ENCODE measurements around the gene NTRK1.

Gene NTRK1

DNA sequence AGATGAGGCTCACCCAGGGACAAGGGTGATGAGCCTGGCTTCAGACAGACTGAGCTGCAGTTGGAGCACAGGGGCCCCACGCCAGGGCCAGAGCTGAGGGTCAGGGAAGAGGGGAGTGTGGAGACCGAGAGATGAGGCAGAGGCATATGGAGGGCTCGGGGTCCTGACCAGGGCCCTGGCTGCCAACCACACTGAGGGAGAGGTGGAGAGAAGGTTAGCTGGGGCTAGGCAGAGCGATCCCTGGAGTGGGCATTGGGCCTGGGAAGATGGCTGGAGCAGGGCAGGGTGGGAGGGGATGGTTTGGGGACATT, 40.9 kb downstream of the NTRK1 start:
- DNase-seq (ENCODE audit: low read depth in 1 of 2, low spot score in 1 of 2) = no peak
- TF ChIP-seq JUND (IDR thresholded peaks at IDR 0.05; ENCODE audit: low read depth) = no peak
- in situ Hi-C loops (cut with HindIII; ENCODE audit: low pct_unique_long_range_greater_than_20kb, low sequenced_read_pairs) = no loop called here

DNA sequence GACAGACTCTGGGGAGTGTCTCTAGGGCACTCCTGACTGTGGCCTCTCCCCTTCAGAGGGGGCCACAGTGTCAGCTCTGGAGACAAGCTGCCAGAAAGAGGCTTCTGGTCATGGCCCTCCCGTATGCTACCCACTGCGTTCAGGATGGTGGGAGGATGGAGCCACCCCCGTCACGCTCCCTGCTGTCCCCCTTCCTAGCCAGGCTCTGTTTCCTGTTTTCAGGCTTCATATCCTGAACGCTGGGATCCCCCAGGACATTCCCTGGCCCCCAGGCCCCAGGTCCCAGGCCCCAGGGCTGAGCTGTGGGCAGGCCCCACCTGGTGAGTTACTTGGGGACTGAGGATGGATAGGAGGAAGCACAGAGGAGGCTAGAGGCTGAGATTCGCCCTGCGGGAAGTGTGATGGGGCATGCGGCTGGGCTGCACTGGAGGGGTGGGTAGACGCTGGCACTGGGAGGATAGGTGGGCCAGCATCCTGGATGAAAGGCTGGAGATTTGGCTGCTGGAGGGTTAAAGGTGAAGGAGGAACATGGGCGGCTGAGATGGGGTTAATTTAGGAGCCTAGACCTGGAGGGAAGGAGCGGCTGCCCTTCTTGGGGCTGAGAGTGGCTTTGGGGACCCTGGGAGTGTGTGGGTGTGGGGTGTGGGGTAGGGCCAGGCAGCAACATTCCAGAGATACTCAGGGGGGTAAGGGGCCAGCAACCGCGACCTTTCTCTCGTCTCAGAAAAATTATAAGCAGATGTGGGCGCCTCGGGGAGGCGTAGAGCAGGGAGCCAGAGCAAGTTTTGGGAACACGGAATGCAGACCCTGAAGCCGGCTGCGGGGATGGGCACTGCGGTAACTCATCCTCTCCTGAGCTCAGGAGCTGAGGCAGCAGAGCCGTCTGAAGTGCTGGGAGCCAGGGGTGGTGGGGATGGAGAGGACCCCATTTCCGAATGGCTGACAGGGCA, 41.6 kb downstream of the NTRK1 start:
- TF ChIP-seq JUND (IDR thresholded peaks at IDR 0.05; ENCODE audit: low read depth) = no peak
- no peak for DNase-seq (ENCODE audit: low read depth in 1 of 2, low spot score in 1 of 2)
- in situ Hi-C loops (cut with HindIII; ENCODE audit: low pct_unique_long_range_greater_than_20kb, low sequenced_read_pairs) = no loop called here

DNA sequence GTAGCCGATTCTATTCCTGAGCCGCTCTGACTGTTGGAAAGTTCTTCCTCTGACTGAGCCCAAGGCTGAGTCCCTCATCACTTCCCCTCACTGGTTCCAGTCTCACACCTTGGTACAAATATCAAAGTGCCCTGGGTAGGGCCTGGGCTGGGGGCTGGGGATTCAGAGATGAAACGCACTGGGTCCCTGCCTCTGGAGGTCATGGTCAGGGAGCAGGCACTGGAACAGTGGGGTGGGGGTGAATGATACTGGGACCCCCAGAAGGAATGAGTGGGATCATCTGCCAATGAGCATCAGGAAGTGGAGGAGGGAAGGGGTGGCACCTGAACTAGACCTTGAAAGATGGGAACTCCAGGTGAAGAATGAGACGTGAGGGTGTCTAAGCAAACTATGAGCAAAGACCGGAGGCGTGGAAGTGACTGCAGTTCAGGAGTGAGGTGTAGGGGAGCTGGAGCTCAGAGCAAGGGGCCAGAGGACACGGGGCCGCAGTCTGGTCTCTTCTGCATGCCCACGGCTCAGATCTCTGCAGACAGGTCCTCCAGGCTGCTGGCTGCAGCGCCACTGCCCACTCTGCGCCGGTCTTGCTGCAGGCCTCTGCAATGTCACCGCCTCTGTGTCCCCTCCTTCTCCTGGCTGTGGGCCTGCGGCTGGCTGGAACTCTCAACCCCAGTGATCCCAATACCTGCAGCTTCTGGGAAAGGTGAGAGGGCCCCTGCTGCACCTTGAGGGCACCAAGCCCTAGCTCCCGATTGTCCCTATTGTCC, 42.8 kb downstream of the NTRK1 start:
- no peak for TF ChIP-seq JUND (IDR thresholded peaks at IDR 0.05; ENCODE audit: low read depth)
- in situ Hi-C loops (cut with HindIII; ENCODE audit: low pct_unique_long_range_greater_than_20kb, low sequenced_read_pairs) = no loop called here
- DNase-seq (ENCODE audit: low read depth in 1 of 2, low spot score in 1 of 2) = no peak

DNA sequence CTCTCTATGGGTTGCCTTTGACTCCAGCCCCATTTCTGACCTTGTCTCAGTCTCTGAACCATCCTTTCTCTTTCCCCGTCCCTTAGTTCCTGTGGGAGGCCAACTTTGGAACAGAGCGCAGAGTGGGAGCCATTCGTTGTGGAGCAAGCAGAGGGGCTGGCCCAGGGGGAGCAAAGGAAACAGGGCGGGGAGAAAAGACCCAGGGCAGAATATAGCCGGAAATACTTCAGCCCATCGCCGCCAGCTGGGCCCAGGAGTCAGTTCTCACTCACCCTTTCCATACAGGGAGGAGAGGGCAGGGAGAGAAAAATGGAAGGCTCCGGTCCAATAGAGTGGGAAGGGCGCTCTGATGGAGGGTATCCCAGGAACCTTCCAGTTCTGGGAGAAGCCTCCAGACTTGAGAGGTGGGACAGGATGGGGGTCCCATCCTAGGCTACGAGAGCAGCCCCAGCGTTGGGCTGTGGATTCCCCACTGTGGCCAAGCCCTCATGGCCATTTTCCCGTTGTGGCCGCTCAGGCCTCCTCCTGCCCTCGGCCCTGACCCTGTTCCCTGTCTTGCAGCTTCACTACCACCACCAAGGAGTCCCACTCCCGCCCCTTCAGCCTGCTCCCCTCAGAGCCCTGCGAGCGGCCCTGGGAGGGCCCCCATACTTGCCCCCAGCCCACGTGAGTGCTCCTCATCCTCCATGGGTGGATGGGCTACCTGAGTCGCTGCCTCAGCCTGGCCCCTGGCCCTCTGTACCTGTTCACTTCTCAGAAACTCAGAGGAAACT, 43.7 kb downstream of the NTRK1 start:
- TF ChIP-seq JUND (IDR thresholded peaks at IDR 0.05; ENCODE audit: low read depth) = no peak
- no peak for DNase-seq (ENCODE audit: low read depth in 1 of 2, low spot score in 1 of 2)
- in situ Hi-C loops (cut with HindIII; ENCODE audit: low pct_unique_long_range_greater_than_20kb, low sequenced_read_pairs) = no loop called here

DNA sequence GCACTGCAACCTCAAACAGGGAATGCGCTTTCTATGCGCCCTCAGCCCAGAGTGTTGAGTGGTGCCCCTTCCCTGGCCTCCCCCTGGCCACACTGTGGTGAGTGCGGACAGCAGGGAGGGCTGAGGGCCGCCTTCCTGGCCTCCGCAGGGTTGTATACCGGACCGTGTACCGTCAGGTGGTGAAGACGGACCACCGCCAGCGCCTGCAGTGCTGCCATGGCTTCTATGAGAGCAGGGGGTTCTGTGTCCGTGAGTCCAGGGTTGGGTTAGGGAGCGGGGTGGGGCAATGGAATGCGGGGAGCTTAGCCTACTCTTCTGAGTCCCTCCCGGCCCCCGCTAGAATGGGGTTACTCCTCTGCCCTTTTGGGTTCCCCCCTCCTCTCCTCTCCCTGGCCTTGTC, 44.5 kb downstream of the NTRK1 start:
- TF ChIP-seq JUND (IDR thresholded peaks at IDR 0.05; ENCODE audit: low read depth) = no peak
- no peak for DNase-seq (ENCODE audit: low read depth in 1 of 2, low spot score in 1 of 2)
- in situ Hi-C loops (cut with HindIII; ENCODE audit: low pct_unique_long_range_greater_than_20kb, low sequenced_read_pairs) = no loop called here

DNA sequence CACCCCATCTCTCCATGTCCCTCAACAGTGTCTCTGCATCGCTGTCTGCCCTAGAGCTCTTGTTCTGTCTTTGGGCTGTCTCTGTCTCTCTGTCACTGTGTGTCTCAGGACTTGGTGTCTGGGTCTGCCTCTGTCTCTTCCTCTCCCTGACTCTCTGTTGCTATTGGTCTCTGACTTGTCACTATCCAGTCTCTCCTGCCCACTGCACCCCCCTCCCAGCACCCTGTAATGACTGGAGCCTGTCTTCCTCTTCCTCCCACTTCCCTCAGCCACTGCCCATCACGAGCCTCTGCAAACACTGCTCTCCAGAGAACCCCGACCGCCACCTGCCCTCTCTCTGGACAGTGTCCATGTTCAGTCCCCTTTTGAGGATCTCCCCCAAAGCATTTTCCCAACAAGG, 45.0 kb downstream of the NTRK1 start:
- in situ Hi-C loops (cut with HindIII; ENCODE audit: low pct_unique_long_range_greater_than_20kb, low sequenced_read_pairs) = no loop called here

DNA sequence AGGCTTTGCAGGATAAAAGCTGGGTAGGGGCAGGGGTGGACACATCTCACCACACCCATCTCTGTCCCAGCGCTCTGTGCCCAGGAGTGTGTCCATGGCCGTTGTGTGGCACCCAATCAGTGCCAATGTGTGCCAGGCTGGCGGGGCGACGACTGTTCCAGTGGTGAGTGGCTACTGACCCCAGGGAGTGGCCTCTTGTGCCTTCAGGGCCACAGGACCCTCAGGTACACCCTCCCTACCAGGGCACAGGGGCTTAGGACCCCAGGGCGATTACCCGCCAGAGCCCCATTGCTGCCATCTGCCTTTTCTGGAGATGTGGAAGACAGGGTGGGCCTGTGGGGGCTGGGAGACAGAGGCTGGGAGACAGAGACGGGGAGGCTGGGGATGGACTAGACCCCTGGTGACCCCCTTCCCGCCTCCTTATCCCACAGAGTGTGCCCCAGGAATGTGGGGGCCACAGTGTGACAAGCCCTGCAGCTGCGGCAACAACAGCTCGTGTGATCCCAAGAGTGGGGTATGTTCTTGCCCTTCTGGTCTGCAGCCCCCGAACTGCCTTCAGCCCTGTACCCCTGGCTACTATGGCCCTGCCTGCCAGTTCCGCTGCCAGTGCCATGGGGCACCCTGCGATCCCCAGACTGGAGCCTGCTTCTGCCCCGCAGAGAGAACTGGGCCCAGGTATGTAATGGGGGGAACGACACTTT, 45.7 kb downstream of the NTRK1 start:
- no peak for DNase-seq (ENCODE audit: low read depth in 1 of 2, low spot score in 1 of 2)
- TF ChIP-seq JUND (IDR thresholded peaks at IDR 0.05; ENCODE audit: low read depth) = no peak
- in situ Hi-C loops (cut with HindIII; ENCODE audit: low pct_unique_long_range_greater_than_20kb, low sequenced_read_pairs) = no loop called here

More for the DNA sequence above, 45.0 kb downstream of the NTRK1 start:
- no peak for DNase-seq (ENCODE audit: low read depth in 1 of 2, low spot score in 1 of 2)
- TF ChIP-seq JUND (IDR thresholded peaks at IDR 0.05; ENCODE audit: low read depth) = no peak

DNA sequence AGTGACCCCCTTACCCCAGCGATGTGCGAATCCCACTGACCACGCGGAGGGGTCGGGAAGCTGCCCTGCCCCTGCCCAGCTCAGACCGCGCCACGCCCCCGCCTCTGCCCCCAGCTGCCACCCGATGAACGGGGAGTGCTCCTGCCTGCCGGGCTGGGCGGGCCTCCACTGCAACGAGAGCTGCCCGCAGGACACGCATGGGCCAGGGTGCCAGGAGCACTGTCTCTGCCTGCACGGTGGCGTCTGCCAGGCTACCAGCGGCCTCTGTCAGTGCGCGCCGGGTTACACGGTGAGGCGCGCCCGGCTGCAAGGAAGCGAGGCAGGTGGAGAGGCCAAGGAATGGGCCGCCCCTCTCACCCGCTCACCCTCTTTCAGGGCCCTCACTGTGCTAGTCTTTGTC, 47.9 kb downstream of the NTRK1 start:
- in situ Hi-C loops (cut with HindIII; ENCODE audit: low pct_unique_long_range_greater_than_20kb, low sequenced_read_pairs) = no loop called here
- DNase-seq (ENCODE audit: low read depth in 1 of 2, low spot score in 1 of 2) = no peak
- no peak for TF ChIP-seq JUND (IDR thresholded peaks at IDR 0.05; ENCODE audit: low read depth)

DNA sequence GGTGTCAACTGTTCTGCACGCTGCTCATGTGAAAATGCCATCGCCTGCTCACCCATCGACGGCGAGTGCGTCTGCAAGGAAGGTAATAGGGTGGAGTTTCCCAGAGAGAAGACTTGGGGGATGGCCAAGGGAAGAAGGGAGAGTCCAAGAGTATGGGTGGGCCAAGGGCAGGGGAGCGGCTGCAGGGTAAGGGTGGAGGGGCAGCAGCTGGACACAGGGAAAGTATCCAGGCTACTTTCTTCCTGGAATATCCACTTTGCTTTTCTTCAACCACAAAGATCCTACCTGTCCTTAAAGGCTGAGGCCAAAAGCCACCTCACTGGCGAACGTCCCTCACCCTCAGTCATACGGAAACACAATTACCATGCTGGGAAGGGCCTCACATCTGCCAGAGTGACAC, 48.3 kb downstream of the NTRK1 start:
- TF ChIP-seq JUND (IDR thresholded peaks at IDR 0.05; ENCODE audit: low read depth) = no peak
- in situ Hi-C loops (cut with HindIII; ENCODE audit: low pct_unique_long_range_greater_than_20kb, low sequenced_read_pairs) = no loop called here

DNA sequence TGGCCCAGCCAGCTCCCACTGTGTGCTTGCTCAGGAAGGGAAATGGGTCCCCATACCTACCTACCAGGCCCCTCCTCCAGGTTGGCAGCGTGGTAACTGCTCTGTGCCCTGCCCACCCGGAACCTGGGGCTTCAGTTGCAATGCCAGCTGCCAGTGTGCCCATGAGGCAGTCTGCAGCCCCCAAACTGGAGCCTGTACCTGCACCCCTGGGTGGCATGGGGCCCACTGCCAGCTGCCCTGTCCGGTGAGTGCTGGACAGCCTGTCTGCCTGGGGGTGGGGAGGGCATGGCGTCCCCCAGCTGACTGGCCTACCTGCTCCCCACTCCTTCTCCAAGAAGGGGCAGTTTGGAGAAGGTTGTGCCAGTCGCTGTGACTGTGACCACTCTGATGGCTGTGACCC, 49.0 kb downstream of the NTRK1 start:
- in situ Hi-C loops (cut with HindIII; ENCODE audit: low pct_unique_long_range_greater_than_20kb, low sequenced_read_pairs) = no loop called here
- no peak for TF ChIP-seq JUND (IDR thresholded peaks at IDR 0.05; ENCODE audit: low read depth)
- DNase-seq (ENCODE audit: low read depth in 1 of 2, low spot score in 1 of 2) = no peak

More for the DNA sequence above, 48.3 kb downstream of the NTRK1 start:
- DNase-seq (ENCODE audit: low read depth in 1 of 2, low spot score in 1 of 2) = no peak

DNA sequence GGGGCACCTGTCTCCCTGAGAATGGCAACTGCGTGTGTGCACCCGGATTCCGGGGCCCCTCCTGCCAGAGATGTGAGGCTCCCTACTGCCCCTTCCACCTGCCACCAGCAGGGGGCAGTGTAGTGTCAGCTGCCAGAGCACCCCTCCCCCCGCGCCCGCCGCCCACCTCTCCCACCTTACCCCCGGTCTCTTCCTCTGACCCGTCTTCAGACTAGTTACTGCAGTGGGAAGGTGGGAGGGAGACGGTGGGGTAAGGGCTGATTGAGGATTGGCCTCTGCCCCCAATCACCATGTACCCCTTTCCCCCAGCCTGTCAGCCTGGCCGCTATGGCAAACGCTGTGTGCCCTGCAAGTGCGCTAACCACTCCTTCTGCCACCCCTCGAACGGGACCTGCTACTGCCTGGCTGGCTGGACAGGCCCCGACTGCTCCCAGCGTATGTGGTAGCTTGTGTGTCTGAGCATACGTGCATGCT, 49.7 kb downstream of the NTRK1 start:
- in situ Hi-C loops (cut with HindIII; ENCODE audit: low pct_unique_long_range_greater_than_20kb, low sequenced_read_pairs) = no loop called here
- no peak for DNase-seq (ENCODE audit: low read depth in 1 of 2, low spot score in 1 of 2)
- TF ChIP-seq JUND (IDR thresholded peaks at IDR 0.05; ENCODE audit: low read depth) = no peak

All from T47D (cell line).